Stimulated activated CD4-positive, alpha-beta T cell treated with anti-CD3 and anti-CD28 coated beads, Interleukin-1b, Interleukin-23, amount 100 ng/mL, for 1 hour (primary cell): ENCODE data around the gene PIGN.
"Not testable (repeated sequence)": the region's sequence is repeated elsewhere in the genome, so short reads cannot be mapped to it uniquely, and the experiment has no call there.

ENCODE experiments used
- DNase-seq, 2 donors: peaks; one replicate each; pipeline ENCODE4 v3.0.0-alpha.2; 2020; ENCODE audit warnings: low read depth in 2 of 2

The PIGN gene

DNA sequence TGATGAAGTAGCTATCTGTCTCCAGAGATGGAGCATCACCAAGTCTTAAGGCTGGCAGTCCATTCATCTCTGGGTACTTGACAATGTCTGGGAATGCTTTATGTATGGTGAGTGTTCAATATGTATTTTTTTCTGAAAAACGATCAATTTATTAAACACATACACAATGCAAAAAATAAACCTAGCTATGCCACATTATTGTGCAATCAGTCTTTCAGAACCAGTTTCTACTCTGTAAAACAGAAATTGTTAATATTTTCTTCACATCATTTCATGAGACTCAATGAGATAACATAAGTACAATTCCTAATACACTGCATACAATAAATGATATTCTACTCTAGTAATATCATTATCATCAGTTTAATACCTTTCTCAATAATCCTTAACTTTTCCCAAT is 122.5 kb downstream of the PIGN start:
- DNase-seq: no peak

DNA sequence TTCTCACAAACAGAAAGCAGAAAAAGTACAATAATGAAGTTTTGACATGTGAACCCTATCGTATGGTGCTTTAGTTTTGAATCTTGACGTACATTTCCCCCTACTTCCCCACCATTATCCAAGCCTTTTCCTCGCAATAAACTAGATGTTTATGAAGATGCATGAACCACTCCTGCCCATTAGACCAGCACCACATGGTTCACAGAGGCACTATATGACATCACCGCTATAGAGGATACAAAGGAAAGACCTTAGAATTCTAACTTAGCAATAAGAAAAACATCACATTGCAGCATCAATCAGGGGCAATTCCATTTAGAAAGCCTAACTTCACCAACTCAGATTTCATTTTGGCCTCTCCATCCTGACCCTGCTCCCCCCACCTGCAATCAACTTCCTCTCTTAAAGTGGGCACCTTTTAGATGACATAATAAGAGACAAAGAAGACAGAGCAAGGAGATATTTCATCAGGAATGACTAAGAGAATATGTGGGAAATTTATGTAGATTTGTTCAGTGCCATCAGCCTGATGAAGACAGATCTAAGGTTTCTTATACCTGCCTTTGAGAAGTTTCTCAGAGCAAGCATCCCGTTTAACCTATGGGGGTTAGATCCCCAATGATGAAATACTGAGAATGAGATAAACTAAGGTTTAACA is 124.9 kb downstream of the PIGN start:
- no peak for DNase-seq

DNA sequence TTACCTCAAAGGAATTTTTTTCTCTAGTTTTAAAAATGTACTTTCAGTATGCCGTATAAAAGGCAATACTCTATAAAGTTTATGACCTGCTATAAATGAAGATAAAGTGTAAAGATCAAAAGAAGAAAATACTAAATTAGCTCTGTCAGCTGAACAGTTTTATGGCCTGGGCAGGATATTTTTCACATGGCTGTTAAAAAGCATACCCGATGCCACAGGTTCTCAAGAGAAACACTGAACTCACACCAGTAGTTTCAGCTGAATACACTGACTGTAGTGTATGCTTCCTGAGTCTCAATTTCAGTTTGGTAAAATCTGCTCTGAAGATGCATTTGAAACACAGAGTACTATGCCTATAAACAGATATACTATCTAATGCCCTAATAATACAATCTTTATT is 126.0 kb downstream of the PIGN start:
- no peak for DNase-seq

DNA sequence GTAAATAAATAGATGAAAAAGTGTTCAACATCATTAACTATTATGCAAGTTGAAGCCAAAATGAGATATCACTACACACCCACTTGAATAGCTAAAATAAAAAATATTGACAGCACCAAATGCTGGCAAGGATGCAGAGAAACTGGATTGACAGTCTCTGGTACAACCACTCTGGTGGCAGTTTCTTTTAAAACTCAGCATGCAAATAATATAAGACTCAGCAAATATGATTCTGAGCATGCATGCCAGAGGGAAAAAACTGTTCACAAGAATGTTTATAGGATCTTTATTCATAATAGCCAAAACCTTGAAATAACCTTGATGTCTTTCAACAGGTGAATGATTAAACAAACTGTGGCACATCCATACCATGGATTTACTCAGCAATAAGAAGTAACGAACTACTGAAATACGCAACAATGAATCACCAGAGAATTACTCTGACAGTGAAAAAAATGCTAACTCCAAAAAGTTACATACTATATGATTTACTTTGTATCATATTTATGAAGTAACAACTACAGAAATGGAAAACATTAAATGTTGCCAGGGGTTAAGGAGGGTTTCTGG is 131.8 kb downstream of the PIGN start:
- DNase-seq: no peak

DNA sequence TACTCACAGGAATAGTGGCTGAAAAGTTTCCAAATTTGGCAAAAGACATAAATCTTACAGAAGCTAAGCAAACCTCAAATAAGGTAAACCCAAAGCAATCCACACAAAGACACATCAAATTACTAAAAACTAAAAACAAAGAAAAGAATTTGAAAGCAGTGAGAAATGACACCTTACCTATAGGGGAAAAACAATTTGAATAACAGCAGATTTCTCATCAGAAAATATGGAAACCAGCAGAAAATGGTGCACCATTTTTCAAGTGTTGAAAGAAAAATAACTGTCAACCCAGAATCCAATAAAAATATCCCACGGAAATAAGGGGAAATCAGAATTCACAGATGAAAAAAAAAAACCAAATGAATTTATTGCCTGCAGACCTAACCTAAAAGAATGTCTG is 138.6 kb downstream of the PIGN start:
- DNase-seq: no peak

DNA sequence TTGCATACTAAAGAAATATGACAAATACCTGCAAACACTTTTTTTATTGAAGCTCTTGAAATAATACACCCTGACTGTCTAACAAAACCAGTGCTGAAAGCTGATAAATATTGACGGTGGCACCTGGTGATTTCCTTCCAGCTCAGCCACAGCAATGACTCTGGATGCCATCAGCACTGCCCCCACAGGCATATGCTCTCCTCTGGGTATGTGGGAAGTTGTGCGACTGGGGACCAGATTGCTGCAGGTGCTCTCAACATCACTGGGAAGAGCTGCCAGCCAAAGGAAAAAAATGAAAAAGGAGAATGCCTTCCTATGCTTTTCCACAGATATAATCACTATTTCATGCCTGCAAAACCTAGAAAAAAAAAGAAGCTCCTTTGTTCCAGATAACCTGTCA is 141.5 kb downstream of the PIGN start:
- DNase-seq: no peak

DNA sequence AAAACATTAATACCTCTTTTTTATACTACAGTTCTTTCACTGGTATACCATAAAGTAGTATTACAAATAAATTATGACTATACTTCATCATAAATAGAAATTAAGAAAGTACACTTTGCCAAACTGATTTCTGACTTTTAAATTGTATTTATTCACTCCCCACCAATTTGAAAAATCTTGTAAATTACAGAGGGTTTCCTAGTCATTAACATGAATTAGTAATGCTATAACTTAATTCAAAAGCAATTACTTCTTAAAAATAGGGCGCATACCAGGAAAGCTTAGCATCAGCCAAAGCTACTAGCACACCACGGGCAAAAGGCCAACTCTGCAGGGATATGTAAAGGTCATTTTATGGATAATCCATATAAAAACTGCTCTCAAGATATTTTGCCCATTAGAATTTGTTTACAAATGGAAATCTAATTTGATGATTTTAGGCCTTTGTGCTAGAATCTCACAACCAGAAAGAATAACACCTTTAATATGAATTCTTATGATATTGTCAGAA is 142.3 kb downstream of the PIGN start:
- no peak for DNase-seq

DNA sequence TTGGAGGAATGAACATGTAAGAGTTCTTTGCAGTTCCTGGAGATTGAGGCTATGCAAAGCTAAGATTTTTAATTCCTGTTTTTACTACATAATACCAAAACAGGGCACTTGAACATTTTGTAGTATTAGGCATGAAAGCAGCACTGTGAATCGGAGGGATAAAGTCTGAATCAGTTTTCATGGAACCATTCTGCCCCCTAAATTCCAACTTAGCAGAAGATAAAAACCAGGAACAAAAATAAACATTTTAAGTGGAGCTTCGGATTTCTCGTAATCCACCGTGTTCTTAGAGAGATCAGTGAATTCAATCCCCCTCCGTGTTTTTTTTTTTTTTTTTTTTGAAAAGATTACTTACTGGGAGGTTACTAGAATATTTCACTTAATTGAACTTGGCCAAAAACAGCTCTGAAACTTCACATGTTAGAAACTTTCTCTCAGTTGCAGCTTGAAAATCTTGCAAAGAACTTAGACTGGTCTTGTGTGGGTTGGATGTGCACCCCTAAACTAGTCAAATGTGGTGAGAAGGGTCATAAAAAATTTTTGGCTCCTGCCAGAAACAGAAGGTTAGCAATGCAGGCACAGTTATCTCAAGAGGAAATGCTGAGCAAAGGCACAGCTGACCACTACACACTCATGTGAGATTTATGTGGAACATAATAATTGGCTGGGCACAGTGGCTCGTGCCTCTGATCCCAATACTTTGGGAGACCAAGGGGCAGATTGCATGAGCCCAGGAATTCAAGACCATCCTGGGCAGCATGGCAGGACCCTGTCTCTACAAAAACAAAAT is 148.7 kb downstream of the PIGN start:
- no peak for DNase-seq

DNA sequence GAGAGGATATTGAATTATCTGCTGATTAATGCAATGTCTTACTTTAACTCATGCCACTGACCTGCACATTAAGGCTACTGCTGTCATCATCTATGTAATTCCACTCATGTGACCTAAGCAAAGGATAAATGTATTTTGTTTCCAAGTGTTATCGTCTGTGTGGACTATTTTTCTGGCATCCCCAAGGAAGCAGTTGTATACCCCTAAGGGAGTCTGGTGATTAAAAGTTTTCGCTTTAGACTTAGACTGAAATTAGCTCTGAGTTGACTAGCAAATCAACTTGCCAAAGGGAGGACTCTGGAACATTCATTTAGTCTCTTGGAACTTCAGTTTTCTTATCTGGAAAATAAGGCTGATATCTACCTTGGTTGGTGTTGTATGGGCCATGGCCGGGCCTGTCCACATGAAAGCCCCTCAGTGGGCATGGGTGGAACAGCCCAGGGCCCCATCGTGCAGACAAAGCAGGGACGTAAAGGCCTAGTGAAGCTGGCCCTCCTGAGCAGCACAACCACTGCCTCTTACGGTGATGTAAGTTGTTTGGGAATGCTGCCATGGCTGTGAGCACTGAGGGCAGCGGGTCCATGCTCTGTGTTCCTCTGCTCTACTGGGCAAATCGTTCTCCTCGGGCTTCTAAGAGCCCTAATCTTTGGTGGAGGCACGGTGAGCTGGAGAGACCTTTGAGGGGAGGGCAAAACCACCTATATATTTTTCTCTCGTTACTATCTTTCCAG is 149.7 kb downstream of the PIGN start:
- no peak for DNase-seq

DNA sequence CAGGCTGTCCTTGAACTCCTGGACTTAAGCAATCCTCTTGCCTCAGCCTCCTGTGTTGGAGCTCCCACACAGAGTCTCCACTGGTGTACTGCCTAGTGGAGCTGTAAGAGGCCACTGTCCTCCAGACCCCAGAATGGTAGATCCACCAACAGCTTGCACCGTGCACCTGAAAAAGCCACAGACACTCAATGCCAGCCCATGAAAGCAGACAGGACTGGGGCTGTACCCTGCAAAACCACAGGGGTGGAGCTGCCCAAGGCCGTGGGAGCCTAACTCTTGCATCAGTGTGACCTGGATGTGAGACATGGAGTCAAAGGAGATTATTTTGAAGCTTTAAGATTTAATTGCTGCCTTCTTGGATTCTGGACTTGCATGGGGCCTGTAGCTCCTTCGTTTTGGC is 152.6 kb downstream of the PIGN start:
- DNase-seq: not testable (repeated sequence)

DNA sequence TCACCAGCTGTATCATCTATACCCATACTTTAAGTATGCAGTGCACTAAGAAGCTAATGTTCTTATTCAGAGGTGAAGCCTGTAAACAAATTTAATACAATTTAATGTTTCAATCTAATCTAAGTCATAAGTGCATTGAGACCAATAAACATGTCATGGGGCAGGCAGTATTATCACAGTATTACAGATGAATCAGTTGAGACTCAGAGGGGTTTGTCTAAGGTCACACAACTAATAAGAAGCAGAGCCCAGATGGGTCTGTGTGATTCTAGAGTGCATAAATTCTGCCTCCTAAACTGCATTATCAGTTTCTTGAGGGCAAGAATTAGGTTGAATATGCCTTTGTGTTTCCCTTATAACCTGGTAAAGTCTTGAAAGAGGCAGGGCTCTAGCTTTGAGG is 153.1 kb downstream of the PIGN start:
- no peak for DNase-seq

DNA sequence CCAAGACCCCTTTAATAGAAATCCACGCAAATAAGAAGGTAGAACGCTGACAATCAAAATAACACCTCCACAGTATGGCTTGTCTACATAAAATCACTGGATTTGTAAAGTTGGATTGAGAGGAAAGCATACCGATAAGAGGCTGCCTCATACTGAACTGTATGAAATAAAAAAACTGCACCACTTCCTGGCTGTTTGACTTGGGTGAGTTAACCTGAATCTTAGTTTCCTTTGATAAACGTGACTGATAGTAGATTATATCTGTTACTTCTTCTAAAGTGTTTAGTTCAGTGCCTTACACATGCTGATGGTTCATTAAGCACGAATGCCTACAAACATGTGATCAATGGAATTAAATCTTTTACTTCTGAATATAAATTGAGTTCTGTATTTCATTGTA is 153.6 kb downstream of the PIGN start:
- DNase-seq: no peak

DNA sequence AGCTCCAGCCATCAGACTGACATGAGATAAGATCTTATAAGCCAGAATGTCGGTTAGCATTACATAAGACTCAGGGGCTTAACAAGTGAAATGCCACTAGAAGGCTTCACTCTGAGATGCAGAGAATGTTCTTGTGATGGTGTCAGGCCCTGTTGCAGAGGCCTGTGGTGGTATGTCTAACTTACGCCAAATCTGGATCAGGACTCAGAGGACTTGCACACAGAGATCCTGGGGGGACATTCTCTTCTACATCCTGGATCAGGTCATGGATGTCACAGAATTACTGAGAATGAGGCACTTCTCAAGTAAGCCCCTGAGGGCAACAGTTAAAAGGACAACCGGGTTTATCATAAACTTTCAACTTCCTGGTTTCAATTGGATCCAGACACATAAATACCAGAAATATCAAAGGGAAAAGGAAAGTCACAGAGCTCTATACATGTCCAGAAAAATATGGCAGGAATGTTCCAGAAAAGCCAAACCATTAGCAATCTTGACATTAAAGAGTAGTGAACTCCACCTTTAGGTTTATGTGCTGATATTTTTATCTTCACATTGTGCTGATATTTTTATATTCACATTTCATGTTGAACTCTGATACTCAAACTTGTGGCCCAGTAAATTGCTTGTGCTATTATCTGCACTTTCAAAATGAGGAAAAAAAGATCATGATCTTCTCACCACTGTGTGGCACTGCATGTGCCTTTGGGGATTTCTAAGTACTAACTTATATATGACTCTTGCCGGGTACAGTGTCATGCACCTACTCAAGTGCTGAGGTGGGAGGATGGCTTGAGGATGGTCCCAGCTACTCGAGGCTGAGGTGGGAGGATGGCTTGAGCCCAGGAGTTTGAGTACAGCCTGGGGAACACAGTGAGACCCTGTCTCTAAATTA is 156.5 kb downstream of the PIGN start:
- DNase-seq: no peak

DNA sequence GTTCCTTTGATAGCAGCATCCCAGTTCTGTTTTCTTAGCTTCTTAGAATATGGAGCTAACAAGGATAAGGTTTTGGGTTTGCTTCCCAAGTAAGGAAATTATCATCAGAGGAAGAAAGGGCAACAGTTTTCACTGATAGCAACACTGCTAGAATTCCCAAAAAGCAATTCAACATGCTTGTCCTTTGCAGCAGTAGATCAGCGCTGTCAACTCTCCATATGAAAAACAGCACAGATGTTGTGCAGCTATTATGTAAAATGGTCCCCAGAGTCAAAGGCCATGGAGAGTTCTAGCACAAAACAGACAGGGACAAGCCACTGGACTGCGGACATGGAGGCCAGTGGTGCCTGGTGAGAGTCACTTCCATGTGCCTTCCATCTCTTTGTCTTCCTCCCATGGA is 158.1 kb downstream of the PIGN start:
- DNase-seq: no peak

DNA sequence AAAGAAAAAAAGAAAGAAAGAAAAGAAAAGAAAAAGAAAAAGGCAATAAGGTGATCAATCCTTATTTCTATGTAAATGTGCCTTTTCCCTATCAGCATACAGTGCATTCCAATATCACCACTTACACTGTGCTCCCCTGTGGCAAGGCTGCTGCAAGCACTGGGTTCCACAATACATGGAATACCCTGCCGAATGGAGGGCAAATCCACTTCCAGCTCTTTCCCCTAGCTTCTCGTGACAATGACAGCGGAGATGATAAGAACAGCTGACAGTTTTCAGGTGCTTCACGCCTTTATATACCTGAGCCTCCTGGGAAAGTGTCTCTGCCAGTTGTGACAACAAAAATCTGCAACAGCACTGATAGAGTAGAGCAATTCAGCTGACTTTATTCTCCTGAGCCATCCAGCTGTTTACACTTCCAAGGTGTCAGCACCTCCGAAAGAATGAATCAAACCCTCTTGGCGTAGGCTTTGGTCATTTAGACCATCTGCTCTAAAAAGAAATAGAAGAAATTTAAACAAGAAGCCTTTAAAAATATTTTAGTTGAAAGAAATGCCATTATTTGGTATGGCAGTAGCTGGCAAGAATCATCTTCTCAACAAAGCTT is 158.8 kb downstream of the PIGN start:
- DNase-seq: no peak

DNA sequence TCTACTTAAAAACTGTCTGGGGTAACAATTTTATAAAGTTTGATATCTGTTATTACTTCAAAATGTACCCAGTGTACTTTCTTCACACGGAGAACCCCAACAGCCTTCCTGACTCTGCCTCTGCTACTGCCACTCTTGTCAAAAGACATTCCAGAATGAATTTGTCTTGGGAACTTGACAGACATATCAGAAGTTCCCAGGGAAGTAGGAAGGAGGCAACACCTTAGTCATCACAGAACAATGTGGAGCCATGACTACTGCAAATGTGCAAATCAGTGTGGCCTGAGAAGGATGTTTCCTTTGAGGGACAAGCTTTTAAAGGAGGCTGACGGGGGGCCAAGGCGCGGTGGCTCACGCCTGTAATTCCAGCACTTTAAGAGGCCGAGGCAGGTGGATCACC is 160.3 kb downstream of the PIGN start:
- DNase-seq: no peak

DNA sequence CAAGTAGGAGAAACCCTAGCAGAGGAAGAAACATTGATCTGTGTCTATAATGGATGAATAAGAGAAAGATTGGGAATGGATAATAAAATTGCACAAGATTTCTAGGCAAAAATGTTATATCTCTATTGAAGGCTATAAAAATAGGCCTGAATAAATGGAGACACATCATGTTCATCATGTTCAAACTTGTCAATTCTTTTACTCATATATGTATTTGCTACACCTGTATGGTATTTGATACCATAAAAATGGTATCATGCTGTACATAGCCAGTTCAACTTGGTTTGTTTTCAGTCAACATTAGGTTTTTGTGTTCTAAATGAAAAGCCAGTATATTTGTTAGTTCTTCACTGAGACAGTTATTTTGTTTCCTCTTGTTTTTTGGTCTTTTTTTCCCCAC is 161.9 kb downstream of the PIGN start:
- DNase-seq: no peak

DNA sequence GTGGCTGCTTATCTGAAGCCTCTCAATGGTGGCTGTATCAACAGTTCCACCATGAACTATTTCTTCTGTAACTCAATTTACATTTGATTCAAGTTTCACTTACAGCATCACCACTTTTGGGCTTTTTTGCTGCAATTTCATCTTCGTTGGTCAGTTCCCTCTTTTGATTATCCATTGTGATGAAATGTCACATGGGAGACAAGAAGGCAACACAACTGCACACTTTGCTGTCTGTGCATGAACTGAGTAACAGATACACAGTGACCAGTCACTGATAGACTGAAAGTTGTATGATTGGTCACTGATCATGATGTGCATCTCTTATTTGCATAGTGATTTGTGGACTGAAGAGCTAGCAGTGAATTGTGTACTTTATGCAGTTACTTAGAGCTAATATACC is 163.3 kb downstream of the PIGN start:
- DNase-seq: no peak

DNA sequence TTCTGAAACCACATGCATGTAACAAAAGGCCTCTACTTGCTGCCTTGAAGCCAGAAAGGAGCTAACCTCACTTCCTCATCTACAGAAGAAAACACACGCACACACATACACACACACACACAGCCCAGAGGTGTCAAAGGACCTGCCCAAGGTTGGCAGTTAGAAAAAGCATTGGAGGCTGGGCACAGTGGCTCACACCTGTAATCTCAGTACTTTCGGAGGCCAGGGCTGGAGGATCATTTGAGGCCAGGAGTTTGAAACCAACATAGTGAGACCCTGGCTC is 168.2 kb downstream of the PIGN start:
- no peak for DNase-seq

DNA sequence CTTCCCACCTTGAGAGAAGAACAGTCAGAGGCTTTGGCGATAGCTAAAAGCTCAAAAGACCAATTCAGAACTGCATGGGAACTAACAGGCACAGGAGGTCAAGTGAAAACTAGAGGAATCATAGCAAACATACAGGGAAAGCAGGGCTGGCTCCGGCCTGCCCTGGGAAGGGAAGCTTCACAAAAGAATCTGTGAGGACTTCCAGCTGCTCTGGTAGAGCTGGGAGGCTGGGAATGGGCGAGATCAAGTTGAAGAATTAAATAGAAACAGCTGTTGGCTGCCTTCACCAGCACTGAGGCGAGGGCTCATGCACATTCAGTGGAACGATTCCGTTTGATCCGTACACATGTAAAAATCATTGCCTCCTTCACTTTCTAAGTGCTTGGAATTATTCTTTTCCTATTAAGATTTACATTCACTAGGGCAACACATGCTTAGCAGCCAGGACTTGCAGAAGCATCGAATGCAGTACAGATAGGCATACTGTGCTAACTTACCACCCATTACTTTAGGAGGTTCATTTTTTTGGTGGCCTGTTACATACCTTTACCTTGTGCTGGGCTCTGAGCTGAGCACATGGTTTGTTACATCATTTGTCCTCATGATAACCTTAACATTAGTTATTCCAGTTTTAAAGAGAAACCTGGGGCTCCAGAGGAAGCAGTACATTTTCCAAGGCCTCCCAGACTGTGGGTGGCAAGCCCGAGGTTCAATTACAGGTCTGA is 168.7 kb downstream of the PIGN start:
- DNase-seq: no peak

DNA sequence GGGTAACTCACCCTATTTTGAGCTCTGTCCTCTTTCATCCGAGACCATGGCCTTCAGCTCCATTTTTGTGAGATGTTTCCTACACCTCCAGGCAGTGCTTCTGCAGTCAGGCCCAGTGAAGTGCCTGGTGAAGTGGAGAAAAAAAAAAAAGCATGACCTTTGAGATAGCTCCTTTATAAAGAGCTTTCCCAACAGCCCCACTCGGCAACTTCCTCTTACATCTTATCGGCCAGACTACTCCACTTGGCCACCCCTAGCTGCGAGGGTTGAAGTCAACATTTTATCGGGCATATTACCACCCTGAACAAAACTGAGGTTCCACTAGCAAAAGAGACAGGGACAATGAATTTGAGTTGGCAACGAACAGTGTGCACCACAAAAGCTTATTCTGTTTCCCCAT is 169.2 kb downstream of the PIGN start:
- no peak for DNase-seq
